MCF 10A (cell line): ENCODE data around the gene AGPAT4. TPM values are rescaled to one million over a fixed set of nuclear protein-coding genes. Genes with fewer than 3 reads are reported as not detected.

ENCODE experiments used
- BruUV-seq: library from RNA; stranded (reverse); fragments of 400-500 nt; replicated peaks from 2 replicates; lab custom pipeline; 2021; lab: Mats Ljungman, UMichigan
- CTCF ChIA-PET: fragments of 300-600 bp; sonication (Branson Sonifier 250); formaldehyde crosslinking; extraction: SDS; loops from one replicate; lab custom pipeline; 2021; ENCODE audit warnings: antibody characterized with exemption, inconsistent platforms; lab: Yijun Ruan, JAX
- POLR2A ChIA-PET: fragments of 300-600, 350-650 bp; sonication (Branson Sonifier 250); formaldehyde crosslinking; extraction: SDS; loops from one replicate; lab custom pipeline; 2020; ENCODE audit warnings: antibody characterized with exemption, inconsistent platforms; lab: Yijun Ruan, JAX
- DNase-seq: peaks from one replicate; pipeline ENCODE4 v3.0.0-alpha.2; 2018; ENCODE audit not compliant: unreplicated experiment
- H3K27ac Mint-ChIP-seq: one replicate; pipeline ENCODE4 v1.8.0; 2022; ENCODE audit warnings: mild to moderate bottlenecking, low read depth, mixed read lengths; ENCODE audit not compliant: unreplicated experiment
- H3K27me3 Mint-ChIP-seq: one replicate; pipeline ENCODE4 v1.8.0; 2022; ENCODE audit warnings: mixed read lengths; ENCODE audit not compliant: insufficient read depth, unreplicated experiment
- H3K36me3 Mint-ChIP-seq: one replicate; pipeline ENCODE4 v1.8.0; 2022; ENCODE audit warnings: mild to moderate bottlenecking, moderate library complexity, mixed read lengths; ENCODE audit not compliant: insufficient read depth, unreplicated experiment
- H3K4me1 Mint-ChIP-seq: one replicate; pipeline ENCODE4 v1.8.0; 2022; ENCODE audit warnings: mixed read lengths; ENCODE audit not compliant: insufficient read depth, unreplicated experiment
- H3K4me3 Mint-ChIP-seq: one replicate; pipeline ENCODE4 v1.8.0; 2022; ENCODE audit warnings: mild to moderate bottlenecking, moderate library complexity, mixed read lengths; ENCODE audit not compliant: unreplicated experiment
- H3K9me3 Mint-ChIP-seq: one replicate; pipeline ENCODE4 v1.8.0; 2022; ENCODE audit warnings: mixed read lengths; ENCODE audit not compliant: unreplicated experiment
- CTCF ChIP-seq: fragments of 200-600 bp; IDR thresholded peaks from one replicate; pipeline ENCODE4 v1.8.0; 2022; ENCODE audit warnings: antibody characterized with exemption, mild to moderate bottlenecking; ENCODE audit not compliant: unreplicated experiment
- intact Hi-C: fragments of 100-400 bp; cut with micrococcal nuclease; formaldehyde crosslinking; loops from 2 replicates; pipeline ENCODE4 v1.14.1; 2022
- total RNA-seq: library from RNA; stranded (reverse); gene quantifications from 2 replicates; pipeline ENCODE4 v1.2.3, GENCODE V29; 2022

Gene AGPAT4
- total RNA-seq, 1 experiment from 2014 or later = 5.6 TPM

DNA sequence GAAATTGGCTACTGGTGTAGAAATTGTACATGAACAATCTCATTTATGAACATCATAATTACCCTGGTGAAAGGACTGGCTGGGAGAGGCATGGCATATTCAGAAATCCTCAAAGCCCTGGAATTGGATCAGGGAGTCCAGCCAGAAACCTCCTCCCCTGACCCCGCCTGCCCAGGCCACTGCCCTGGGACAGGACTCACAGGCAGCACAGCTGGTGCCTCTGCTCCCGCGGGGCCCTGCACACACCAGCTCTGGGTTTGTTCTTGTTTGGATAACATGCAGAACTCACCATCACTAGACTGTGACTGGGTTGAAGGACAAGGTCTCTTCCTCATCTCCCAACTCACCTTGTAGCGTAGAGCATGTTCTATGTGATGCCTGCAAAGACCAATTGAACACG lies 56.2 kb downstream of the AGPAT4 start:
- Mint-ChIP-seq H3K36me3 (peaks cover 6% of the 10 kb centered on the region), H3K4me1 (peaks cover 6% of the 10 kb centered on the region), H3K27ac (no peak overlapping the region), H3K4me3 (no peak overlapping the region), H3K9me3 (no peaks in the 10 kb centered on the region), H3K27me3 (no peaks in the 10 kb centered on the region)
- TF ChIP-seq CTCF = no peak
- no TSS peak for BruUV-seq
- intact Hi-C loops = no loop called here
- POLR2A ChIA-PET = interaction anchor here (0.7 kb wide), 1 partner anchor 287 kb away, joined by 3 read pairs; no protein-coding TSS in a partner anchor
- no peak for DNase-seq
- CTCF ChIA-PET = interaction anchor here (1.4 kb wide), 1 partner anchor 142 kb away, joined by 3 read pairs; no protein-coding TSS in a partner anchor

GRCh38 chr6:161216616-161217205 lies 57.1 kb downstream of the AGPAT4 start:
- POLR2A ChIA-PET = no interaction called here
- BruUV-seq = no TSS peak
- Mint-ChIP-seq H3K36me3 (peaks cover 3% of the 10 kb centered on the region), H3K9me3 (no peaks in the 10 kb centered on the region), H3K4me1 (peaks cover 6% of the 10 kb centered on the region), H3K27me3 (no peaks in the 10 kb centered on the region), H3K27ac (no peak overlapping the region), H3K4me3 (no peak overlapping the region)
- DNase-seq = no peak
- intact Hi-C loops = no loop called here
- TF ChIP-seq CTCF = no peak
- CTCF ChIA-PET = interaction anchor here (1.4 kb wide), 1 partner anchor 143 kb away, joined by 3 read pairs; no protein-coding TSS in a partner anchor

DNA sequence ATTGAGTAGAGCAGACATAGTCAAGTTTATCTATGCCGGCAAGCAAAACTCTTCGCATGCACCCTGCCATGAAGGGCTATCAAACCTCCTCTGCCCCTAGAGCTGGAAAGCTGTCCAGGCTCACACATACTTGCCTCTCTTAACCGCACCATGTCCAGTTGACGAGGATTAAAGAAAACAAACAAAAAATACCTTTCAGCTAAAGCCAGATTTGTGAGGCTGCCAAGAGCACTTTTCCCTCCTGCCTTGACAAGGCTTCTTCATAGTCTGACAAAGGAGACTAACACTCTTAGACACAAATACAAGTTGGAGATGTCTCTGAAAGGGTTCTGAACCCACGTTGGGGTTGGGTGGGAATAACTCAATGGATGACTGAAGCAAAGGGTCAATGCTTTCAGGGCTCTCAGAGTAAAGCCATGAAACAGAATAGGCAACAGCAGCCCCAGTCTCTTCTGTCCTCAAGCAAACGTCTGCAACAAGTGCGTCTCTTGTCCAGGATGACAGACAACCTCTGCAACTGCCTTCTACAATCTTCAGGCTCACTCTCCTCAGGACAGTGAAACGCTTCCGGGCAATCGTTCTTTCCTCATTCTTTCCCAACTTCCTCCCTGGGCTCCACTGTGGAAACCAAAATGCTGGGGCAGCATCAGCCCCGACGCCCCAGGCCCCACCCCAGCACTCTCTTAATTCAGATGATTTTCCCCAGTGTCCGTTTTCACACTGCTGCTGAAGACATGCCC lies 57.8 kb downstream of the AGPAT4 start:
- no peaks in the 10 kb centered on the region for H3K36me3 Mint-ChIP-seq

More for the DNA sequence above, 57.8 kb downstream of the AGPAT4 start:
- intact Hi-C loops = no loop called here
- ChIA-PET POLR2A (interaction anchor here (0.5 kb wide), 1 partner anchor 497 kb away, joined by 3 read pairs; no protein-coding TSS in a partner anchor), CTCF (no interaction called here)
- no peak overlapping the region for H3K27ac Mint-ChIP-seq
- no peak for DNase-seq
- no peaks in the 10 kb centered on the region for H3K27me3 Mint-ChIP-seq
- H3K4me3 Mint-ChIP-seq = no peak overlapping the region
- peaks cover 5% of the 10 kb centered on the region for H3K9me3 Mint-ChIP-seq
- BruUV-seq = no TSS peak
- peaks cover 6% of the 10 kb centered on the region for H3K4me1 Mint-ChIP-seq
- no peak for TF ChIP-seq CTCF
